HUES6 (cell line): ENCODE results near the gene FOXO3.
"Not testable (repeated sequence)": the region's sequence is repeated elsewhere in the genome, so short reads cannot be mapped to it uniquely, and the experiment has no call there.

ENCODE experiments used
- H3K27ac ChIP-seq: 2 replicates; pipeline ENCODE4 v1.7.0; 2013; ENCODE audit warnings: low read depth, mild to moderate bottlenecking, low read length, inconsistent platforms
- H3K27me3 ChIP-seq: 2 replicates; pipeline ENCODE4 v1.6.1; 2013; ENCODE audit warnings: low read length; ENCODE audit not compliant: control insufficient read depth, insufficient read depth
- H3K36me3 ChIP-seq: 2 replicates; pipeline ENCODE4 v1.6.1; 2013; ENCODE audit warnings: low read length; ENCODE audit not compliant: control insufficient read depth, insufficient read depth
- H3K4me1 ChIP-seq: 2 replicates; pipeline ENCODE4 v1.6.1; 2013; ENCODE audit warnings: low read length; ENCODE audit not compliant: control insufficient read depth, insufficient read depth
- H3K4me3 ChIP-seq: 2 replicates; pipeline ENCODE4 v1.5.1; 2013; ENCODE audit warnings: low read depth, low read length
- H3K9ac ChIP-seq: one replicate; pipeline ENCODE4 v1.6.1; 2013; ENCODE audit warnings: mild to moderate bottlenecking, low read length
- H3K9me3 ChIP-seq: 2 replicates; pipeline ENCODE4 v1.6.1; 2013; ENCODE audit warnings: low read depth, low read length; ENCODE audit not compliant: control insufficient read depth, insufficient read depth

The FOXO3 gene

GRCh38 chr6:108556866-108557493, 3.7 kb upstream of the FOXO3 start:
- H3K36me3 ChIP-seq: no peaks in the 10 kb centered on the region
- peak overlapping the region; percentile 74 for H3K4me3 ChIP-seq
- no peaks in the 10 kb centered on the region for H3K9me3 ChIP-seq
- peaks cover 9% of the 10 kb centered on the region for H3K4me1 ChIP-seq
- no peak overlapping the region for H3K27ac ChIP-seq
- peaks cover 34% of the 10 kb centered on the region for H3K27me3 ChIP-seq
- H3K9ac ChIP-seq: peak overlapping the region; percentile 84

DNA sequence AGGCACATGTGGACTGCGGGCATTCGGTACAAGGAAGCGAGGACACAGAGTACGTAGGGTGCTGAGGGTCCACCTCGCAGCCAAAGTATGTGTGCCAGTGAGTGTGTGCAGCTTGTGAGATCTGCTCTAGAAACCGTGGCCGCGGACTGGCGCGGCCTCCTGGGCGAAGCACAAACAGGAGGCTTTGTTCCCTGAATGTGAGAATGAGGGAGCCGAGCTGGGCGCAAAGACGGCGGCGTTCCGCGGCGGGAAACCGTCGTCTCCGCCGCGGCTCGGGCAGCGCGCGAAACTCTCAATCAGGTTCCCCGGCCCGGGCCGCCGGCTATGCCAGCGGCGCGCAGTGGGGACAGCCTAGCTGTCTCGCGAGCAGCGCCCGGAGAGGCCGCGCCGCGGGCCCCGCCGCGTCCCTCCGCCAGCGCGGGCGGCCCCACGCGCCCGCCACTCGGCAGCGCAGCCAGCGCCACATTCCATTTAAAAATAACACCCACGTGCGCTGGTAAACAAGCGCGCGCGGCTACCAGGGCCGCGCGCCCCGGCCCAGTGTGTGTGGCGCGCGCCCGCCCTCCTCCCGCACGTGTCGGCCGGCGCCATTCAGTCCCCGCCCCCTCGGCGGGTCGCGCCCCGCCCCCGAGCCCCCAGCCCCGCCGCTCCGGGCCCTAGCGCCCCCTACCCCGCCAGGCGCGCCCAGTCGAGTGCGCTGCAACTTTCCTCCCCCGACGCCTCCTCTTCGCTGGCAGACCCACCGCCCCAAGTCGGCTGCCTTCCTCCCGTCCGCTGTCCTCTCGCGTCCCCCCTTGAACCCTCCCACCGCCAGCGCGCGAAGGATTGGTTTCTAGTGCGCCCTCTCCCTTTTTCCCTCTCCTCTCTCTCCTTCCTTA, 3.0 kb upstream of the FOXO3 start:
- peak overlapping the region; percentile 72; the same call in 1 of the 2 replicates for H3K27ac ChIP-seq
- no peaks in the 10 kb centered on the region for H3K9me3 ChIP-seq
- H3K9ac ChIP-seq: peak overlapping the region; percentile 84
- H3K36me3 ChIP-seq: no peaks in the 10 kb centered on the region
- peak overlapping the region; percentile 74 for H3K4me3 ChIP-seq
- H3K27me3 ChIP-seq: peaks cover 39% of the 10 kb centered on the region
- peaks cover 9% of the 10 kb centered on the region for H3K4me1 ChIP-seq

DNA sequence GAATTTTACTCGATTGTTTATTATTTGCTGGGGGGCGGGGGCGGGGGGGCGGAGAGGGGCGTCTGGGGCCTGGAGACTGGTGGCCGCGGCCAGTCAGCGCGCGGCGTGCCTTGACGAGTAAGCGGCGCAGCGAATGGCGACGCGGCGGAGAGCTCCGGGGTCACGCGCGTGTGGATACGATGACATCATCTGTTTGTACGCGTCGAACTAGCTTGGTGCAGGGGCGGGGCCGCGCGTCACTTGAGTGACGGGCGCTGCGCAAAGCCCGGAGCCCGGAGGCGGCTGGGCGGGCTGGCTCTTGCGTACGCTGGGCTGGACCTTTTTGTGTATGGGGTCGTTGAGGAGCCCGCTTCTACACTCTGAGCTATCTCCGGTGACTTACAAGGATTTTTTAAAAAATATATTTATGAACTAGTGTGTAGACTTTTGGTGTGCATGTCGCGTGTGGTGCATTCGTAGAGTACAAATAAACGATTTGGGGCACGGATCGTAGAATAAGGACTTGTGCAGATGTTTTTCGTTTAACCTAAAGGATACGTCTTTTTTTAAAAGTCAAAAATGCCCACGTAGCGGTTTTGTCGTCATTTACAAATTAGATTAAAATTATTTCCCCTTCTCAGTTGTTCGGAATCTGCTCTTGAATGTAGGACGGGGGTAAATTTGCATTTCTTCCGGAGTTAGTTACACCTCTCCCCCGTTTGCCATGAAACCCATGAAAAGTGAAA, 2.2 kb upstream of the FOXO3 start:
- Histone ChIP-seq H3K4me1 (peaks cover 17% of the 10 kb centered on the region), H3K9me3 (no peaks in the 10 kb centered on the region), H3K4me3 (peak overlapping the region; percentile 74), H3K27ac (peak overlapping the region; percentile 72; the same call in 1 of the 2 replicates), H3K9ac (peak overlapping the region; percentile 84), H3K36me3 (no peaks in the 10 kb centered on the region), H3K27me3 (peaks cover 39% of the 10 kb centered on the region)

DNA sequence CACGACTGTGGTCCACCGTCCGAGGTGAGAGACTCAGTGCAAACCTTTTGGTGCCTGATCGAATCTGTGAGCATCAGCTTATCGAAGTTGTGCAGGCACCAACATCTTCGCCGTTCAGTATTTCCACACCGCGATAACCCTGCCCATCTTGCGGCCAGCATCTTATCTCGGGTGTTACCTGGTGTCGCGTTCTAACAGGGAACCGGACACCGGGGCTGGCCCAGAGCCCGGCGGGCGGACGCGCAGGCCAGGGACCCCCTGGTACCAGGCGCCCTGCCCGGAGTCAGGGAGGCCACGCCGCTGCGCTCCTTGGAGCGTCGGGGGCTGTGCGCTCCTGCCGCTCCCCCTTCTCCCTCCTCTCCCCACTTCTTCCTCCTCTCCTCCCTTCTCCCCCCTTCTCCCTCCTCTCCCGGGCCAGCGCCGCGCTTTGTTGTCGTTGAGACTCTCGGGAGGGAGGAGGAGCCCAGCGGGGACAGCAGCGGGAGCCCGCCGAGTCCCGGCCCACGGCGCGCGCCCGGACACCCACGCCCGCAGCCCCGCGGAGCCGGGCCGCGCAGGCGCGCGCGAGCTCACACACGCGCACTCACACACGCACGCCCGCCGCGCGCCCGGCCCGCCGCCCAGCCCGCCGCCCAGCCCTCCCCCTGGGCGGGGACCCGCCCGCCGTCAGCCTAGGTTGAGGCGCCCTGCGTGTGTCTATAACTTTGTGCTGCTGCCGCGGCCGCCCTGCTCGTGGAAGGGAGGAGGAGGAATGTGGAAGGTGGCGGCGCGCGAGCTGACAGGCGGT, 1.4 kb upstream of the FOXO3 start:
- Histone ChIP-seq H3K27me3 (peaks cover 43% of the 10 kb centered on the region), H3K36me3 (no peaks in the 10 kb centered on the region), H3K9ac (peak overlapping the region; percentile 66), H3K27ac (peak overlapping the region; percentile 69; the same call in 1 of the 2 replicates), H3K4me3 (peak overlapping the region; percentile 74), H3K9me3 (no peaks in the 10 kb centered on the region), H3K4me1 (peaks cover 21% of the 10 kb centered on the region)

DNA sequence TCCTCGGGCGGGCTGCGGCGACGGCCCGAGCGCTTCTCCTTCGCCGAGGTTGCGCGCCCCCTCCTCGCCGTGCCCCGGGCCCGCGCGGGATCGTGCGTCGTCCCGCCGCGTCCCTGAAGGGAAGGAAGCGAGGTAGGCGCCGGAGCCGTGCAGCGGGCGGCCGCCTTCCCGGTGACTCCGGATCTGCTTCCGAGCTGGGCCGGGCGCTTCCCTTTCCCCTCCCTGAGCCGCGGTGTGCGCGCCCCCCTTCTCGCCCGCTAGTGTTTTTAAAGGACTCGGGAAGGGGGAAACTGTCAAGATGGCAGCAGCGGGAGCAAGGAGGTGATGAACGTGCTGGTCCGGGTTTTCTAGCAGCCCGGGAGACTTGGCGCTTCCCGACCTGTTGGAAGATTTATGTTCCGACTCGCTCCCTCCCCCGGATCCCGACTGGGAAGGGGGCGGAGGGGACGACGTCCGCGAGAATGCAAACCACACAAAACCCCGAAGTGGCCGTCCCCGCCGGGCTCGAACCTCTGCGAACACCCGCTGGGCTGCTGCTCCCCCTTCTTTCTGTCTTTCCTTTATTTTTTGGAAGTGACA, 744 bp upstream of the FOXO3 start:
- peaks cover 39% of the 10 kb centered on the region for H3K27me3 ChIP-seq
- peak overlapping the region; percentile 74 for H3K4me3 ChIP-seq
- H3K36me3 ChIP-seq: no peaks in the 10 kb centered on the region
- H3K9ac ChIP-seq: peak overlapping the region; percentile 66
- peak overlapping the region; percentile 69; the same call in 1 of the 2 replicates for H3K27ac ChIP-seq
- no peaks in the 10 kb centered on the region for H3K9me3 ChIP-seq
- peaks cover 22% of the 10 kb centered on the region for H3K4me1 ChIP-seq

DNA sequence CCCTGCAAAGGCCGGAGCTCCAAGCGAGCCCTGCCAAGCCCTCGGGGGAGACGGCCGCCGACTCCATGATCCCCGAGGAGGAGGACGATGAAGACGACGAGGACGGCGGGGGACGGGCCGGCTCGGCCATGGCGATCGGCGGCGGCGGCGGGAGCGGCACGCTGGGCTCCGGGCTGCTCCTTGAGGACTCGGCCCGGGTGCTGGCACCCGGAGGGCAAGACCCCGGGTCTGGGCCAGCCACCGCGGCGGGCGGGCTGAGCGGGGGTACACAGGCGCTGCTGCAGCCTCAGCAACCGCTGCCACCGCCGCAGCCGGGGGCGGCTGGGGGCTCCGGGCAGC, 561 bp downstream of the FOXO3 start:
- H3K9me3 ChIP-seq, H3K36me3 ChIP-seq, H3K27ac ChIP-seq: not testable (repeated sequence)
- Histone ChIP-seq H3K9ac (peak overlapping the region; percentile 90), H3K4me3 (peak overlapping the region; percentile 74), H3K27me3 (peaks cover 27% of the 10 kb centered on the region), H3K4me1 (peaks cover 26% of the 10 kb centered on the region)

- H3K27me3 ChIP-seq: peaks cover 20% of the 10 kb centered on the region
- peaks cover 23% of the 10 kb centered on the region for H3K4me1 ChIP-seq
- 0 out of 2 replicates have a peak, but pooled peaks cover 5% of the 10 kb centered on the region for H3K36me3 ChIP-seq
- H3K27ac ChIP-seq: no peak overlapping the region; the same call in 1 of the 2 replicates
- H3K9me3 ChIP-seq: no peaks in the 10 kb centered on the region
- peak overlapping the region; percentile 74 for H3K4me3 ChIP-seq
- peak overlapping the region; percentile 90 for H3K9ac ChIP-seq
Measured at GRCh38 chr6:108561742-108562502, 1.2 kb downstream of the FOXO3 start.

- no peak overlapping the region; the same call in 1 of the 2 replicates for H3K27ac ChIP-seq
Measured at GRCh38 chr6:108562503-108562993, 1.8 kb downstream of the FOXO3 start.

DNA sequence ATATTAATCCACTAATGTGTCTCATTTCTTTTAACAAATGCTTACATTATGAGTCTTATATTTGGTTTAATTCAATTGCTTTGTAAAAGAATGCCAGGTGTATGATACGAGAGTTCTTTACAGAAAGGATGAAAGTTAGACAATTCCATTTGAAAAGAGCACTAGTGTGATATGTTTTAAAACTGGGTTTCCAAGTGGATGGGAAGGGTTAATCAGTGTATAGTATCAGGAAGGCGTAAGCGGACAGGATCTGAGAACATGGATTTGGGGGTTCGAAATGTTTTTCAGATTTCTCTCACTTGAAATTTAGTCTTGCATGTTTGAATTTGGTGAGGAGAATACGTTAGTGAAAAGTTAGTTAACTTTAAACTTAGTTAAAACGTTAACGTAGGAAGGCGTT, 2.6 kb downstream of the FOXO3 start:
- Histone ChIP-seq H3K27me3 (peaks cover 15% of the 10 kb centered on the region), H3K4me3 (peak overlapping the region; percentile 74), H3K9me3 (no peaks in the 10 kb centered on the region), H3K36me3 (peaks cover 6% of the 10 kb centered on the region; the same call in 1 of the 2 replicates), H3K9ac (no peak overlapping the region), H3K4me1 (peaks cover 17% of the 10 kb centered on the region), H3K27ac (no peak overlapping the region)

More at GRCh38 chr6:108562503-108562993, 1.8 kb downstream of the FOXO3 start:
- Histone ChIP-seq H3K36me3 (peaks cover 6% of the 10 kb centered on the region; the same call in 1 of the 2 replicates), H3K9me3 (no peaks in the 10 kb centered on the region), H3K27me3 (peaks cover 15% of the 10 kb centered on the region), H3K4me3 (peak overlapping the region; percentile 74), H3K9ac (peak overlapping the region; percentile 90), H3K4me1 (peaks cover 17% of the 10 kb centered on the region)
